ENCODE data around the gene RAD51B.

DNA sequence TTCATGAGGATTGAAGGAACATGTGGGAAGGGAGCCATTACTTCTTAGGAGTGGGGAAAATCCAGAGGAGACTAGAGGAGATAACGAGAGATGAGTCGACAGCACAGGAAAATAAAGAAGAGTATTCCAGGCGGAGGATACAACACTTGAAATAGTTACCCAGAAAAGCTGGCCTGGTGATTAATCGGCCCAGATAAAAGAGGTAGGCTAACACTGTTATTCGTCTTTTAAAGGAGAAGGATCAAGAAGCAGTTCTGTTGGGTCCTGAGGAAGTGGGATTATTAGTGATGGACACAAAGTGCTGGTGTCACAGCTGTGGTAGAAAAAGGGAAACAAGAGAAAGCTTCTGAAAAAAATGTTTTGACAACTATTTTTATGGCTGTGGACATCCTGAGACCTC is 548.0 kb downstream of the RAD51B start:
- TF ChIP-seq, protein P1, sequence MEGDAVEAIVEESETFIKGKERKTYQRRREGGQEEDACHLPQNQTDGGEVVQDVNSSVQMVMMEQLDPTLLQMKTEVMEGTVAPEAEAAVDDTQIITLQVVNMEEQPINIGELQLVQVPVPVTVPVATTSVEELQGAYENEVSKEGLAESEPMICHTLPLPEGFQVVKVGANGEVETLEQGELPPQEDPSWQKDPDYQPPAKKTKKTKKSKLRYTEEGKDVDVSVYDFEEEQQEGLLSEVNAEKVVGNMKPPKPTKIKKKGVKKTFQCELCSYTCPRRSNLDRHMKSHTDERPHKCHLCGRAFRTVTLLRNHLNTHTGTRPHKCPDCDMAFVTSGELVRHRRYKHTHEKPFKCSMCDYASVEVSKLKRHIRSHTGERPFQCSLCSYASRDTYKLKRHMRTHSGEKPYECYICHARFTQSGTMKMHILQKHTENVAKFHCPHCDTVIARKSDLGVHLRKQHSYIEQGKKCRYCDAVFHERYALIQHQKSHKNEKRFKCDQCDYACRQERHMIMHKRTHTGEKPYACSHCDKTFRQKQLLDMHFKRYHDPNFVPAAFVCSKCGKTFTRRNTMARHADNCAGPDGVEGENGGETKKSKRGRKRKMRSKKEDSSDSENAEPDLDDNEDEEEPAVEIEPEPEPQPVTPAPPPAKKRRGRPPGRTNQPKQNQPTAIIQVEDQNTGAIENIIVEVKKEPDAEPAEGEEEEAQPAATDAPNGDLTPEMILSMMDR (IDR thresholded peaks at IDR 0.05) = no peak
- TF ChIP-seq POLR2A (IDR thresholded peaks at IDR 0.05) = no peak
